Effector memory CD8-positive, alpha-beta T cell (primary cell): ENCODE results near the gene U2AF1L4.

Source experiments
- ATAC-seq: fragments of 150-1000 bp; cut with Tn5 transposase; replicated peaks from 2 replicates; pipeline ENCODE4 v1.10.0; 2021; ENCODE audit warnings: mild to moderate bottlenecking, moderate library complexity
- DNase-seq, 3 experiments: peaks; one replicate each; pipeline ENCODE4 v3.0.0; 2021
- H3K27ac Mint-ChIP-seq, 2 donors: one replicate each; pipeline ENCODE4 v1.8.0; 2022; ENCODE audit warnings: mild to moderate bottlenecking in 2 of 2, mixed read lengths in 2 of 2, moderate library complexity in 2 of 2
- H3K27me3 Mint-ChIP-seq, 2 donors: one replicate each; pipeline ENCODE4 v1.8.0; 2022; ENCODE audit warnings: mixed read lengths in 2 of 2
- H3K36me3 Mint-ChIP-seq: one replicate; pipeline ENCODE4 v1.8.0; 2022; ENCODE audit warnings: mild to moderate bottlenecking, moderate library complexity, mixed read lengths; ENCODE audit not compliant: insufficient read depth
- H3K4me1 Mint-ChIP-seq, 2 donors: one replicate each; pipeline ENCODE4 v1.8.0; 2022; ENCODE audit warnings: low read depth in 2 of 2, mixed read lengths in 2 of 2
- H3K4me3 Mint-ChIP-seq, 2 donors: one replicate each; pipeline ENCODE4 v1.8.0; 2022; ENCODE audit warnings: mild to moderate bottlenecking in 2 of 2, mixed read lengths in 2 of 2, moderate library complexity in 2 of 2
- H3K9me3 Mint-ChIP-seq, 2 donors: one replicate each; pipeline ENCODE4 v1.8.0; 2022; ENCODE audit warnings: mixed read lengths in 2 of 2

Gene U2AF1L4

DNA sequence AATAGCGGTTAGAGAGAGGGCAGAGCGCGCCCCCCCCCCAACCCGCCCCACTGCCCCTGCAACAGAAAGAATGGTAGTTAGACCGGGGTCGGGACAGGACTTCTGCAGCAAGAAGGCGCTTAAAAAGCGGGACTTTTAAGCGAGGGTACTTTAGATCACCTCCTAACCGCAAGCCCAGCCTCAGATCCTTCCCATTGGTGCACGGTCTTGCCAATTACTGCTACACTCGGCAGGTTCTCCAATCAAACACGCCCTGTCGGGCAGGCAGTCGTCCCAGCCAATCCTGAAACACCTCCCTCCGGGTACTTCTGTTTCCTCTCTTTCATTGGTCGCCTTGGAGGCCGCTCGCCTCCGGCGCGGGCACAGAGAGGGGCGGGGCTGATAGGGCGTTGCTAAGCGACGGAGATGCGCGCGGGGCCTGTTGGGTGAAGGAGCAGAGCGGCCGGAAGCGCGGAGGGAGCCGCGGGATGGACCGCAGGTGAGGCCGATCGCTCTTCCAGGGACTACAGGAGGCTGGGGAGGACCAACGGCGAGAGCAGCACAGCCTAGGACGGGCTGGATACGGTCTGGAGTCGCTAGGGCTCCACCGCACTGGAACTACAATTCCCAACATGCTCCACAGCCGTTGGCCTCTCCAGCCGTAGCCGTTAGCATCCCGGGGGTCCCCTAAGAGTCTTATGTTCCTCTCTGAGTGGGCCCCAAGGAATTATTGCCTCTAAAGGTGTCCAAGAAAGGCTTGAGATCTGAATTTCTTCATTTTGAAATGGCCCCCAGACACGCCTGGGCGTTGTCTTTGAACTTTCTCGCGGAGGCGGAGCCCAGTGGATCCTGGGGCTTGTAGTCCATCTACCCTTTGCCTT lies 12.8 kb upstream of the U2AF1L4 start, which contains the start of gene PROSER3:
Gene PROSER3 (plus strand): TSS at position 428 of the 860 bp plus-strand sequence. CDS start 40 bp downstream, at position 468.
- ATAC-seq: peak; percentile 95
- Mint-ChIP-seq H3K27me3 (peaks cover 0 to 7% of the 10 kb centered on the region in 2 donors), H3K27ac (peak within 1 kb of the TSS; percentile 96 to 97), H3K4me1 (peaks cover 27 to 38% of the 10 kb centered on the region in 2 donors), H3K36me3 (peaks cover 23% of the 10 kb centered on the region), H3K9me3 (no peaks in the 10 kb centered on the region), H3K4me3 (peak within 1 kb of the TSS; percentile 93 to 94)
- DNase-seq: peak; percentile 98 to 99 (median 99)

DNA sequence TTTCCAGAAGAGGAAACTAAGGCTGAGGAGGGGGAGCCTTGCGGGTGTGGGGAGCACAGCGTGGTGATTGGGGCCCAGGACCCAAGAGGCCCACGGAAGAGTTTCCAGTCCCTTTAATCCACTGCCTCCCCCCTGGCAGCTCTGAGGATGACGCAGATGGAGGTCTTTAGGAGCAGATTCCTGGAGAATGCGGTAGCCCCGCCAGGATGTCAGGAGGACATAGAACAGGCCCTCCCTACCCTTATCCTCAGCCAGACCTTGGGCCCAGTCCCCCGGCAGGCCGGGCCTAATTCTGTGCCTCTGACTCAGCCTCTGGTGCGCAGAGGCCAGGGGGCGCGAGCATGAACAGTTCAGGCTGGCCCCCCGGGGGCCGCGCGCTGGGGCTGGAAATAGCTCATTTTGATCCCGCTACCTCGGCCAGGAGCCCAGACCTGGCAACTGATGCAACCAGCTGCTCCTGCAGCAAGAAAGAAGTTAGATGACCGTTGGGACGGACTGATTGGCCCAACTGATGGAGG lies 12.1 kb upstream of the U2AF1L4 start:
- no peak for DNase-seq
- Mint-ChIP-seq H3K4me3 (peak overlapping the region; percentile 93 to 94), H3K27me3 (peaks cover 0 to 7% of the 10 kb centered on the region in 2 donors), H3K27ac (peak overlapping the region; percentile 96 to 97), H3K4me1 (peaks cover 27 to 38% of the 10 kb centered on the region in 2 donors), H3K36me3 (peaks cover 23% of the 10 kb centered on the region), H3K9me3 (no peaks in the 10 kb centered on the region)
- no peak for ATAC-seq

DNA sequence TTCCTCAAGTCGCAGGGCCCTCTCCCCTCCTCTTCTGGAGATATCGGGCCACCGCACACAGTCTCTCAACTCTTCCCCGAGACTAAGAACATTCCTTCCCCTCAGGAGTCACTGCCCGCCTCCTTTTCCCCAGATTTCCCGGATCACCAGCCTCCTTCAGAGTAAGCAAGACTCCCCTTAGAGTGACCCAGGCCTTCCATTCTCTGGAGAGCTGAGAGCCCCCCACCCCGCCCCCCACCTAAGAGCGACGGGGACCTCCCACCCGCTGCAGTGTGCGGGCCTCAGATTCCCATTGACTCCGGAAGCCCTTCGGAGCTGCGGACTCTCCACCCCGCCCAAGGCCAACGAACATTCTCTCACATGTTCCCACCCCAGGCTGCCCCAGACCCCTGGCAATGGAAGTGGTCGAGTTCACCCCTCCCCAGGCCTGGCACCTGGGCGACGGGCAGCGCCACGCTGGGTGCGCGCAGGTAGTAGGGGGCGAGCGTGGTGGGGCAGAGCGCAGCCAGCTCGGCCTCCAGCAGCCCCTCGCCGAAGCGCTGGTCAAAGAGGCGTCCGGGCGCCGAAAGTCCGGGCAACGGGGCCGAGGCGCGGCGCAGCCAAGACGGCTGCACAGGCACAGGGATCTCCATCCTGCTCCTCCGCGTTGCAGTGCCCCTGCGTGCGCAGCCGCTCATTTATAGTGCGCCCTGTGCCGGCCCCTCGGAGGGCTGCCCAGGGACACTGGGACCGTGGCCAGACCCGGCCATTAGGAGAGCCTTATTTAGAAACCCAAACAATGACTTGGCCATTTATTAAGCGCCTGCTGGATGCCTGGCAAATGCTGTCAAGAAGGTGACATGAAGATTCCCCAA lies 11.4 kb upstream of the U2AF1L4 start, which contains the start of gene HSPB6:
Gene HSPB6 (minus strand): TSS at position 653 of the 854 bp plus-strand sequence. CDS start 21 bp downstream, at position 632.
- Mint-ChIP-seq H3K36me3 (peaks cover 20% of the 10 kb centered on the region), H3K27ac (peak within 1 kb of the TSS; percentile 96 to 97), H3K4me1 (peaks cover 27 to 38% of the 10 kb centered on the region in 2 donors), H3K27me3 (peaks cover 0 to 7% of the 10 kb centered on the region in 2 donors), H3K9me3 (no peaks in the 10 kb centered on the region), H3K4me3 (peak within 1 kb of the TSS; percentile 93 to 94)
- no peak for DNase-seq
- no peak for ATAC-seq

- Mint-ChIP-seq H3K36me3 (peaks cover 20% of the 10 kb centered on the region), H3K4me1 (peaks cover 27 to 38% of the 10 kb centered on the region in 2 donors), H3K4me3 (peak overlapping the region; percentile 43 to 48), H3K27me3 (peaks cover 0 to 7% of the 10 kb centered on the region in 2 donors), H3K27ac (peak overlapping the region in 1 of 2 donors; percentile 77), H3K9me3 (no peaks in the 10 kb centered on the region)
- peak in 2 of 3 experiments; percentile 37 to 48 for DNase-seq
- no peak for ATAC-seq
These were observed 10.5 kb upstream of the U2AF1L4 start for GRCh38 chr19:35755550-35756376.

DNA sequence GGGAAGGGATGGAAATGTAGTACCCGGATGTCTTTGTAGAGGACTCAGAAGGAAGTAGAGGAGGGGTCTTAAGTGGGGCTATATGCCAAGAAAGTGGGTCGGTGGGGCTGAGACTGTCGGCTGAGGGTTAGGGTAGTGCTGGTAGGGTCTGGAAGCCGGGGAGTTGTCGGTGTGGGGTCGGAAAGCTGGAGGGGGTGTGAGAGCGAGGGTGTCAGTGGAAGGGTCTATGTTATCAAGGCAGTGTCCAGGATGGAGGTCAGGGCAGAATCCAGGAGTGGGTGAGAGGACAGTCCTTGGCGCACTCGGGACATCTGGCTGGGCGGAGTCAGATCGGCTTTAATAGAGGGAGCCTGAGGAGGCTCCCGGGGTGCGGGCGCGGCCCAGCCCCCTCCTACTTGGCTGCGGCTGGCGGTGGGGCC lies 9.9 kb upstream of the U2AF1L4 start:
- H3K9me3 Mint-ChIP-seq: no peaks in the 10 kb centered on the region
- no peak for DNase-seq
- peak overlapping the region in 1 of 2 donors; percentile 31 for H3K27ac Mint-ChIP-seq
- H3K4me1 Mint-ChIP-seq: peaks cover 27 to 38% of the 10 kb centered on the region in 2 donors
- peak overlapping the region; percentile 33 to 59 for H3K4me3 Mint-ChIP-seq
- no peak for ATAC-seq
- H3K36me3 Mint-ChIP-seq: peaks cover 20% of the 10 kb centered on the region
- H3K27me3 Mint-ChIP-seq: peaks cover 0 to 7% of the 10 kb centered on the region in 2 donors

- no peak for ATAC-seq
- Mint-ChIP-seq H3K36me3 (peaks cover 20% of the 10 kb centered on the region), H3K4me1 (peaks cover 27 to 36% of the 10 kb centered on the region in 2 donors), H3K9me3 (no peaks in the 10 kb centered on the region), H3K27me3 (peaks cover 0 to 7% of the 10 kb centered on the region in 2 donors), H3K4me3 (peak overlapping the region; percentile 33 to 59), H3K27ac (peak overlapping the region in 1 of 2 donors; percentile 31)
- DNase-seq: no peak
These were observed 9.3 kb upstream of the U2AF1L4 start for GRCh38 chr19:35754370-35755130.

DNA sequence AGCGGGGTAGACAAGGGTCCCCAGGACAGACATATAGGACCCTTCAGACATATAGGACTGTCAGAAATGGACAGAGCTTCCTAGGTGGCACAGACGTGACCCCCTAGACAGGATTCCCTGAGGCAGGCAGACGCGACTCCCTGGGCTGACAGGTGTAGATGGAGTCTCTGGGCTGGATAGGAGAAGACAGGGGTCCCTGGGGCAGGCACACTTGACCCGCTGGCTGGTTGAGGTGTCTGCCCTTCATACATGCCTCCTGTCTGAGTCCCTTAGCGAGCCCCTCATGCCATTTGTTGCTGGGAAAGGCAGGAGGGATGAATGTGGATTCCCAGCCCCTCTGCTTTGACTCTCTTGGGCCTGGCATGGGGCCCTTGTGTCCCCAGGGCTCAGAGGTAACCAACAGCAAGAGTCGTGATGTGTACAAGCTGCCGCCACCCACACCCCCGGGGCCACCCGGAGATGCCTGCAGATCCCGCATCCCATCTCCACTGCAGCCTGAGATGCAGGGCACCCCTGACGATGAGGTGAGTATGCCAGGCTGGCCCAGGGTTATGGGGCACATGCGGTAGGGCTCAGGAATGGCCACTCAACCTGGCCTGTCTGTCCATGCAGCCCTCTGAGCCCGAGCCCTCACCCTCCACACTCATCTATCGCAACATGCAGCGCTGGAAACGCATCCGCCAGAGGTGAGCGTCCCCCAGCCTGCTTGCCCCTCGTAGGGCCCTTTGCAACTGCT lies 8.6 kb upstream of the U2AF1L4 start:
- no peak for DNase-seq
- no peak for ATAC-seq
- Mint-ChIP-seq H3K27ac (no peak overlapping the region), H3K27me3 (peaks cover 0 to 7% of the 10 kb centered on the region in 2 donors), H3K36me3 (peaks cover 20% of the 10 kb centered on the region), H3K4me1 (peaks cover 26 to 33% of the 10 kb centered on the region in 2 donors), H3K4me3 (no peak overlapping the region), H3K9me3 (no peaks in the 10 kb centered on the region)

- peaks cover 0 to 7% of the 10 kb centered on the region in 2 donors for H3K27me3 Mint-ChIP-seq
- H3K4me1 Mint-ChIP-seq: peaks cover 30 to 33% of the 10 kb centered on the region in 2 donors
- H3K9me3 Mint-ChIP-seq: no peaks in the 10 kb centered on the region
- peaks cover 20% of the 10 kb centered on the region for H3K36me3 Mint-ChIP-seq
- DNase-seq (no peak), ATAC-seq (no peak)
- H3K4me3 Mint-ChIP-seq: no peak overlapping the region
- no peak overlapping the region for H3K27ac Mint-ChIP-seq
These were observed 7.6 kb upstream of the U2AF1L4 start for GRCh38 chr19:35752746-35753350.

DNA sequence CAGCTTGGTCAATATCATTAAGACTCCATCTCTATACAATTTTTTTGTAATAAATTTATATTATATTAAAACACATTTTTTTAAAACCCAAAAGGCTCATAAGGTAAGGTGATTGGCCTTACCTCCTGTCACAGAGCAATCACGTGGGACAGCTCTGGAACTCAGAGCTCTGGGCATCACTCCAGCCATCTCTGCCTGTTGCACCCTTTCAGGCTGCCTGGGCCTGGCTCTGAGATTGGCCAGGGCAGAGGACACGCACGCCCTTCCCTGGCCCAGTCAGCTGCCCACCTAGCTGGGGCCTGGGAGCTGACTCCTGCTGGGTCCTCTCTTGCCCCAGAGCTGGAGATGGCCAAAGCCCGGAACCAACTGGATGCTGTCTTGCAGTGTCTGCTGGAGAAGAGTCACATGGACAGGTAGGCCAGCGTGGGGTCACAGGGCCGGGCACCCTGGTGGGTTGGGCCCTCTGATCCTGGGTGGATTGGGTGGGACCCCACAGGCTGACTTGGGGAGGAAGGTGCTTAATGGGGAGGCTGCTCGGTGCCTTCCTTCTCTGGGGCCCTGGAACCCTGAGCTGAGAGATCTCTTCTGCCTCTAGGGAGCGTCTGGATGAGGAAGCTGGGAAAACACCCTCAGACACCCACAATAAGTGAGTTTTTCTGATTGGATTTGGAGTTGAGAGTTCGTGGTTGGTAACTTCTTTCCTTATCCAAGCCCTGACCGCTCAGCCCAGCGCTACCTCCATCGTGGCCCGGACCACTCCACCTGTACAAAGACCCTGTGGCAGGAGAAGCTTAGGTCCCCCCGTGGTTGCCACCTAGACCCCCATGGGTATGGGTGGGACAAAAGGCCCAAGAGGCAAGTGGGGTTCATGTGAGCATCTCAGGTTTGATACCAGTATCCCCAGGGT lies 6.9 kb upstream of the U2AF1L4 start:
- peaks cover 27% of the 10 kb centered on the region in 2 donors for H3K4me1 Mint-ChIP-seq
- no peak overlapping the region for H3K27ac Mint-ChIP-seq
- H3K9me3 Mint-ChIP-seq: no peaks in the 10 kb centered on the region
- H3K36me3 Mint-ChIP-seq: peaks cover 13% of the 10 kb centered on the region
- no peak overlapping the region for H3K4me3 Mint-ChIP-seq
- ATAC-seq (no peak), DNase-seq (no peak)
- peaks cover 0 to 7% of the 10 kb centered on the region in 2 donors for H3K27me3 Mint-ChIP-seq

- Mint-ChIP-seq H3K27ac (no peak overlapping the region), H3K4me3 (peak overlapping the region; percentile 29 to 99), H3K36me3 (peaks cover 20% of the 10 kb centered on the region), H3K27me3 (peaks cover 0 to 6% of the 10 kb centered on the region in 2 donors), H3K4me1 (peaks cover 31 to 35% of the 10 kb centered on the region in 2 donors), H3K9me3 (no peaks in the 10 kb centered on the region)
- ATAC-seq (no peak), DNase-seq (no peak)
These were observed 4.9 kb upstream of the U2AF1L4 start for GRCh38 chr19:35750167-35750566.
